ENCODE measurements around the gene PRKCH.

PRKCH gene

GRCh38 chr14:61435563-61436337 is 114.4 kb downstream of the PRKCH start:
- Histone ChIP-seq H3K27me3 (ENCODE audit: control insufficient read depth, insufficient read depth, low read length) (no peaks in the 10 kb centered on the region), H3K9me3 (ENCODE audit: control insufficient read depth, low read depth, low read length) (no peaks in the 10 kb centered on the region), H3K4me1 (ENCODE audit: control insufficient read depth, low read depth, low read length) (peaks cover 22% of the 10 kb centered on the region), H3K9ac (ENCODE audit: low read length) (no peak overlapping the region), H3K4me3 (ENCODE audit: low read length) (no peak overlapping the region), H3K36me3 (ENCODE audit: control insufficient read depth, low read depth, low read length) (no peaks in the 10 kb centered on the region), H3K27ac (ENCODE audit: low read length) (no peak overlapping the region)

DNA sequence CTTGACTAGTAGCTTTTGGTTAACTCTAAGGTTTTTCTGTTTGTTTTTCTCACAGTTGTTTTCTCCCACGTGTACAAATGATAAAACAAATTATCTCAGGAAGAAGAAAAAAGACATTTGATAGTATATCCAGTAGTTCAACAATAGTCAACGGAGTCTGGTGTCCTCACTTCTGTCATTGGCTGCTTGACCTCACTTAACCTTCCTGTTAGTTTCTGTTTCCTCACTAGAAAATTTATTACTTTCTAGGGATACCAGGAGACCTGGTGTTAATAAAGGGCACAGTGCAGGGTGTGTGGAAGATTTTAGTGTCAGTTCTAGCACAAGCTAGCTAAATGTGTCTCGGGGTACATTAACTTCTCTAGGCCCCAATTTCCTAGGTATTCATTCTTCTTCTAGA is 116.0 kb downstream of the PRKCH start:
- H3K27ac ChIP-seq (ENCODE audit: low read length), result no peak overlapping the region
- no peak overlapping the region for H3K9ac ChIP-seq (ENCODE audit: low read length)
- peaks cover 22% of the 10 kb centered on the region for H3K4me1 ChIP-seq (ENCODE audit: control insufficient read depth, low read depth, low read length)

GRCh38 chr14:61438036-61438435 is 116.7 kb downstream of the PRKCH start:
- Histone ChIP-seq H3K9me3 (ENCODE audit: control insufficient read depth, low read depth, low read length) (no peaks in the 10 kb centered on the region), H3K4me3 (ENCODE audit: low read length) (no peak overlapping the region), H3K27me3 (ENCODE audit: control insufficient read depth, insufficient read depth, low read length) (no peaks in the 10 kb centered on the region), H3K9ac (ENCODE audit: low read length) (no peak overlapping the region), H3K36me3 (ENCODE audit: control insufficient read depth, low read depth, low read length) (no peaks in the 10 kb centered on the region), H3K27ac (ENCODE audit: low read length) (no peak overlapping the region), H3K4me1 (ENCODE audit: control insufficient read depth, low read depth, low read length) (peaks cover 22% of the 10 kb centered on the region)

More for the DNA sequence above, 116.0 kb downstream of the PRKCH start:
- Histone ChIP-seq H3K27me3 (ENCODE audit: control insufficient read depth, insufficient read depth, low read length) (no peaks in the 10 kb centered on the region), H3K36me3 (ENCODE audit: control insufficient read depth, low read depth, low read length) (no peaks in the 10 kb centered on the region), H3K9me3 (ENCODE audit: control insufficient read depth, low read depth, low read length) (no peaks in the 10 kb centered on the region), H3K4me3 (ENCODE audit: low read length) (no peak overlapping the region)

GRCh38 chr14:61438497-61438859 is 117.1 kb downstream of the PRKCH start:
- Histone ChIP-seq H3K4me1 (ENCODE audit: control insufficient read depth, low read depth, low read length) (peaks cover 22% of the 10 kb centered on the region), H3K9me3 (ENCODE audit: control insufficient read depth, low read depth, low read length) (no peaks in the 10 kb centered on the region), H3K9ac (ENCODE audit: low read length) (no peak overlapping the region), H3K36me3 (ENCODE audit: control insufficient read depth, low read depth, low read length) (no peaks in the 10 kb centered on the region), H3K4me3 (ENCODE audit: low read length) (no peak overlapping the region), H3K27ac (ENCODE audit: low read length) (no peak overlapping the region), H3K27me3 (ENCODE audit: control insufficient read depth, insufficient read depth, low read length) (no peaks in the 10 kb centered on the region)

- H3K27ac ChIP-seq (ENCODE audit: low read length), result no peak overlapping the region
- H3K4me3 ChIP-seq (ENCODE audit: low read length), result no peak overlapping the region
- H3K9ac ChIP-seq (ENCODE audit: low read length), result no peak overlapping the region
- no peaks in the 10 kb centered on the region for H3K36me3 ChIP-seq (ENCODE audit: control insufficient read depth, low read depth, low read length)
- H3K4me1 ChIP-seq (ENCODE audit: control insufficient read depth, low read depth, low read length), result peaks cover 22% of the 10 kb centered on the region
- H3K27me3 ChIP-seq (ENCODE audit: control insufficient read depth, insufficient read depth, low read length), result no peaks in the 10 kb centered on the region
- no peaks in the 10 kb centered on the region for H3K9me3 ChIP-seq (ENCODE audit: control insufficient read depth, low read depth, low read length)
These were observed 117.7 kb downstream of the PRKCH start for GRCh38 chr14:61438860-61439765.

GRCh38 chr14:61439779-61440418 is 118.5 kb downstream of the PRKCH start:
- Histone ChIP-seq H3K27ac (ENCODE audit: low read length) (no peak overlapping the region), H3K9me3 (ENCODE audit: control insufficient read depth, low read depth, low read length) (no peaks in the 10 kb centered on the region), H3K9ac (ENCODE audit: low read length) (no peak overlapping the region), H3K36me3 (ENCODE audit: control insufficient read depth, low read depth, low read length) (no peaks in the 10 kb centered on the region), H3K27me3 (ENCODE audit: control insufficient read depth, insufficient read depth, low read length) (no peaks in the 10 kb centered on the region), H3K4me1 (ENCODE audit: control insufficient read depth, low read depth, low read length) (peaks cover 22% of the 10 kb centered on the region), H3K4me3 (ENCODE audit: low read length) (no peak overlapping the region)

- H3K4me1 ChIP-seq (ENCODE audit: control insufficient read depth, low read depth, low read length), result peaks cover 16% of the 10 kb centered on the region
- H3K9ac ChIP-seq (ENCODE audit: low read length), result no peak overlapping the region
- H3K27me3 ChIP-seq (ENCODE audit: control insufficient read depth, insufficient read depth, low read length), result no peaks in the 10 kb centered on the region
- no peak overlapping the region for H3K27ac ChIP-seq (ENCODE audit: low read length)
- no peaks in the 10 kb centered on the region for H3K9me3 ChIP-seq (ENCODE audit: control insufficient read depth, low read depth, low read length)
- H3K36me3 ChIP-seq (ENCODE audit: control insufficient read depth, low read depth, low read length), result no peaks in the 10 kb centered on the region
- H3K4me3 ChIP-seq (ENCODE audit: low read length), result no peak overlapping the region
These were observed 122.1 kb downstream of the PRKCH start for GRCh38 chr14:61443481-61443880.

GRCh38 chr14:61444215-61444768 is 122.9 kb downstream of the PRKCH start:
- H3K27ac ChIP-seq (ENCODE audit: low read length), result no peak overlapping the region
- H3K4me3 ChIP-seq (ENCODE audit: low read length), result no peak overlapping the region
- no peak overlapping the region for H3K9ac ChIP-seq (ENCODE audit: low read length)
- peaks cover 8% of the 10 kb centered on the region for H3K4me1 ChIP-seq (ENCODE audit: control insufficient read depth, low read depth, low read length)
- H3K9me3 ChIP-seq (ENCODE audit: control insufficient read depth, low read depth, low read length), result no peaks in the 10 kb centered on the region
- no peaks in the 10 kb centered on the region for H3K27me3 ChIP-seq (ENCODE audit: control insufficient read depth, insufficient read depth, low read length)
- H3K36me3 ChIP-seq (ENCODE audit: control insufficient read depth, low read depth, low read length), result no peaks in the 10 kb centered on the region

GRCh38 chr14:61451491-61451890 is 130.1 kb downstream of the PRKCH start:
- Histone ChIP-seq H3K9me3 (ENCODE audit: control insufficient read depth, low read depth, low read length) (no peaks in the 10 kb centered on the region), H3K27me3 (ENCODE audit: control insufficient read depth, insufficient read depth, low read length) (no peaks in the 10 kb centered on the region), H3K27ac (ENCODE audit: low read length) (no peak overlapping the region), H3K36me3 (ENCODE audit: control insufficient read depth, low read depth, low read length) (no peaks in the 10 kb centered on the region), H3K4me3 (ENCODE audit: low read length) (no peak overlapping the region), H3K9ac (ENCODE audit: low read length) (no peak overlapping the region), H3K4me1 (ENCODE audit: control insufficient read depth, low read depth, low read length) (no peaks in the 10 kb centered on the region)

DNA sequence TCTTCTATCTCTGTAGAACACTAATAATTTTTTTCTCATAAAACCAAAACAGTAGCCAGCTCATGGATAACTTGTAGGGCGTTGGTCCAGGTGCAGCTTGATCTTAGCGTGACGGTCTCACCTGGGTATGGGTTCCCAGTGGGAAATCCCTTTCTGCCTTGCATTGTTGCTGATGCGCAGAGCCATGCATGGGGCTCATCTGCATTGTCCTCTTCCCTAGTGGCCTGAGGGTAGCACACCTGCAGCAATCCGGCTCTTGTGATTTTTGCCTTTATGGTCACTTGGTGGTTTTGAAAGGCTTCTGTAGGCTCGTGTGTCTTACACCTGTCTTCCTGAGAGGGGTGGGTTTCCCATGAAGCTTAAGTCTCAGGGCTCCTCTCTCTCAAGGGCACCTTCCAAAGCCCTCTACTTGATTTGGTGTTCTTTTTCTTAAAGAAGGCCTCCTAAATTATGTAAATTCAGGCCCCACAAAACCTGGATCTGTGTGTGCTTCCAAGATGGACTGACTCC is 130.6 kb downstream of the PRKCH start:
- H3K9ac ChIP-seq (ENCODE audit: low read length), result no peak overlapping the region
- H3K4me3 ChIP-seq (ENCODE audit: low read length), result no peak overlapping the region
- no peaks in the 10 kb centered on the region for H3K4me1 ChIP-seq (ENCODE audit: control insufficient read depth, low read depth, low read length)
- no peak overlapping the region for H3K27ac ChIP-seq (ENCODE audit: low read length)
- no peaks in the 10 kb centered on the region for H3K27me3 ChIP-seq (ENCODE audit: control insufficient read depth, insufficient read depth, low read length)
- H3K36me3 ChIP-seq (ENCODE audit: control insufficient read depth, low read depth, low read length), result no peaks in the 10 kb centered on the region
- H3K9me3 ChIP-seq (ENCODE audit: control insufficient read depth, low read depth, low read length), result no peaks in the 10 kb centered on the region

- no peaks in the 10 kb centered on the region for H3K27me3 ChIP-seq (ENCODE audit: control insufficient read depth, insufficient read depth, low read length)
- no peaks in the 10 kb centered on the region for H3K9me3 ChIP-seq (ENCODE audit: control insufficient read depth, low read depth, low read length)
- H3K36me3 ChIP-seq (ENCODE audit: control insufficient read depth, low read depth, low read length), result no peaks in the 10 kb centered on the region
- H3K4me1 ChIP-seq (ENCODE audit: control insufficient read depth, low read depth, low read length), result no peaks in the 10 kb centered on the region
- H3K9ac ChIP-seq (ENCODE audit: low read length), result no peak overlapping the region
- no peak overlapping the region for H3K4me3 ChIP-seq (ENCODE audit: low read length)
- H3K27ac ChIP-seq (ENCODE audit: low read length), result no peak overlapping the region
These were observed 131.1 kb downstream of the PRKCH start for GRCh38 chr14:61452452-61452851.

Data from iPS-18a (cell line).